ENCODE results near the gene BCORL1.

Gene BCORL1

DNA sequence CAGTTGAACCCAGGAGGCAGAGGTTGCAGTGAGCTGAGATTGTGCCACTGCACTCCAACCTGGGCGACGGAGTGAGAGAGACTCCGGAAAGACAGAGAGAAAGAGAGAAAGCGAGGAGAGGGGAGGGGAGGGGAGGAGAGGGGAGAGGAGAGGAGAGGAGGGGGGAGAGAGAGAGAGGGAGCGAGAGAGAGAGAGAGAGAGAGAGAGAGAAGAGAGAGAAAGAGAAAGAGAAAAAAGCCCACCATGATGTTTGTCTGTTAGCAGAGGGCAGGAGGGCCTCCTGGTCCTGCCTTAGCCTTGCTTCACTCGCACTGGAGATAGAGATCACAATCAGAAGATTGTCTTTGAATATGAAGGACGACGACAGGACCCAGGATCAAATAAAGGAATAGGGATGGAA lies 18.7 kb upstream of the BCORL1 start:
- no peak for DNase-seq

DNA sequence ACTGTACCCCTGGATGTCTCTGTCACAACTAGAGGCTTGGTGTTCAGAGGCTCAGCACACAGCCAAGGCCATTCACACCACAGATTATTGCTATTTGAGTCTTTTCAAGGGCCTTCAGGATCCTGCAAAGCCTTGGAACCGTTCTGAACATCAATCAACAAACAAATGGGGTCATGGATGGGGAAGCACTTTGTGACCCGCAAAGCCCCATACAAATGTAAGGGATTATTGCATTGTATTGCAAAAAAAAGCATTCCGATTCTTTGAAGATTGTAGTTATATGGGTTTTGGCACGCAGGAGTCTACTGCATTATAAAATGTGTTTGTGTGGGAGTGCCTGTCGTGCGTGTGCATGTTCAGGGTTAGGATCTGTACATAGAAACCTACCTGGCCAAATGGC lies 17.3 kb upstream of the BCORL1 start:
- no peak for DNase-seq

DNA sequence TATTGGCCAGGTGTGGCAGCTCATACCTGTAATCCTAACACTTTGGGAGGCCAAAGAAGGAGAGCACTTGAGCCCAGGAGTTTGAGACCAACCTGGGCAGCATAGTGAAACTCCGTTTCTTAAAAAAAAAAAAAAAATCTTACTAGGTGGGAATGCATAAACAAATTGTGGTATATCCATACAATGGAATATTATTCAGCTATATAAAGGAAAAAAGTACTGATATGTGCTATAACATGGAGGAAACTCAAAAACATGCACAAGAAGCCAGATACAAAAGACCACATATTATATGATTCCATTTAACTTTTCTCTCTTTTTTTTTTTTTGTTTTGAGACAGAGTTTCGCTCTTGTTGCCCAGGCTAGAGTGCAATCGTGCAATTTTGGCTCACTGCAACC lies 13.5 kb upstream of the BCORL1 start:
- DNase-seq: no peak

- DNase-seq: no peak
These were observed 6.0 kb upstream of the BCORL1 start for GRCh38 chrX:129976441-129976840.

DNA sequence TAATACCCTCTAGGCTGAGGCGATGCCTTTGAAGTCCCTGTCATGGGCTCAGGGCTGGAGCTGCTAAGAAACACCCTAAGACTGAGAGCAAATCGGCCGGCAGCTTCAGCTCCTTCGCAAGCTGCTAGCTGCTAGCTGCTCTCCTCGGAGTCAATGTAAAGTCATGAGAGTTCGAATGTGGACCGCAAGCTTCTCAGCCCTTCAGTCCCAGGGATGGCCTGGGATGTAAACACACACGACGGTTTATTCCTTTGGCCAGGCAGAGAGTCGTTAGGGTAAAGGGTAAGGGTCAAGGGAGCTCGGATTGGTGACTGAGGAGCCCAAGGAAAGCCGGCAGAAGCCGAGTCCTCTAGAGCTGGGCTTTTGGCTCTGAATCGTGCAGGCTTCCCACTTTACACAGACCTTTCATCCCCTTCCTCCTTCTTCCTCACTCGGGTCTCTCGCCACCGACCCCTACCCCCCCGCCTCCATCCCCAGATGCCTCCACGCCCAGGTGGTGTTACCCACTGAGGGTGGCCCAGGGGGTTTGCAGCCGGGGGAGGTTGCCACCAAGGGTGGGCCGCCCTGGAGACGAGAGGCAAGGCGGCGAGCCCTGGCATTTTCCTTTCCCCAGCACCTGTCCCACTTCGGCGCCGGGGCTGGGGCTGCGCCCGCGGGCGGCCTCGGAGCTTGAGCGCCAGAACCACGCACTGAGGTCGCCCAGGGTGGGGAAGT lies 3.1 kb upstream of the BCORL1 start:
- no peak for DNase-seq

DNA sequence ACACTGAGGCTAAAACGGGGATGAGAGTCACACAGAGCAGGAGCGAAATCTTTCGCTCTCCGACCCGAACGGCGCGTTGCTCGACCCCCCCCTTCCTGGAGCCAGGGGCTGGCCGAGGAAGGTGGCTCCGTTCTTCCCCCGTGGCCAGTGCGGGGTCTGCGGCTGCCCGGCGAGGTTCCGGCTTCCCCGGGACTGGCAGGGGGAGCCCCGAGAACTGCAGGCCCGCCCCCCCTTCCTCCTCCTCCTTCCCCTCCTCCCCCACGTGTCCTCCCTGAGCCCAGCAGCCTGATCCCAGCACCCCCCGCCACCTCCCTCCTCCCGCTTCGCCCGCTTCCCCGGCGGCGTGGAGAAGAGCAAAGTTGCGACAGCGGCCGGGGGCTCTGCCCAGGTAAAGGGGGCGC lies 2.4 kb upstream of the BCORL1 start:
- DNase-seq: no peak

- DNase-seq: no peak
These were observed 1.8 kb upstream of the BCORL1 start for GRCh38 chrX:129980540-129981199.

DNA sequence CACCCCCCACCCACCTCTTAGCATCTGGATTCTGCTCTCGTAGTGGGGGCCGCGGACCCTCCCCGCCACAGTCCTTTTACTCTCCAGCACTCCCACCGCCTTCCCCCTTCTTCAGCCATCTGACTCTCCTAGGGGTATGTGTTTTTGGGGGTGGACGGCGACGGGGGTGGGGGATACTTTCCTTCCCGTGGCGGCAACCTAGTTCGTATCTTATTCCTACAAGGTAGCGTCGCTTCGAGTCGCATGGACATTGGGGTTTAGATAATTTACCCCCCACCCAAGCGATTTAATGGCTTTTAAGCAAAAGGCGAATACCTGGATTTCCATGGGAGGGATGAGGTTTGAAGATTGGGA lies 1.3 kb upstream of the BCORL1 start:
- DNase-seq: no peak

DNA sequence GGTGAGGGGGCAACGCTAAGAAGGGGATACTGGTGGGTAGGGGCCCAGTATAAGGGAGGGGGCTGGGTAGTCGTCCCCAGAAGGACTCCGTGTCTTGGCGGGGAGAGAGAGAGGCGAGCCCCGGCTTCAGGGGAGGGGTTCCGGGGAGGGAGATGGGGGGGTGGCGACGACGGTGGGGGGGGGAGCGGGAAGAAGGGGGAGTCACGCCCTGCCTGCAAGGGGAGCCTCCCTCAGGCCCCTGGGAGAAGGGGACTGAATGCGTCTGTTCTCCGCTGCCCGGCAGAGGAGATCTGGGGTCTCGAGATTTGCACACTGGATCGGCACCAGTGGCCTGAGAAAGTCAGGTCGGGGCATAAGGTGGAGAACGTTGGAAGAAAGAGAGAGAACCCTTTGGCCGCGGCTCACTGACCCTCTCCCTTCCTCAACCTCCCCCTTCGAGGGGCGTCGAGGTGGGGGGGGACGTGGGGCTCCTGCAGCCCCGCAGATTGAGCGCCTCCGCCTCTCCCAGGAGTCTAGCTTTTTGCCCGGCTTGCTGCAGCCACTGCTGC lies 609 bp upstream of the BCORL1 start:
- DNase-seq: no peak

GRCh38 chrX:129983575-129984110 lies 1.2 kb downstream of the BCORL1 start:
- no peak for DNase-seq

GRCh38 chrX:129984111-129984958 lies 1.9 kb downstream of the BCORL1 start:
- no peak for DNase-seq

DNA sequence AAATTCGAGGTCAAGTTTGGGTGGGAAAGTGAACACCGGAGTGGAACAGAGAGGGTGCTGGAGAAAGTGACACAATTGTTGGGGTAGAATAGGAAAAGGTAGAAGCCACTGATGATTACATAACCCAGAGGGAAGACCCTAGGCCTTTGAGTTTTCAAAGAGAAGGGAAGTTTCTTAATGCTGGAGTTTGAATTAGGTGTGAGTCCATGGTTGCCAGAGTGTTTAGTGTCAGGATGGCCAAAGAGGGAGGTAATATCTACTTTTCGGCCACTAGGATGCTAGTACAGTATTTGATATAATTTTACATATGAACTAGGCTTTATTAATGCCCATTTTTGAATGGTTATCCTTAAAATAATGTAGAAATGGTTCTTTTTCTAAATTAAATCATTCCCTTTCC lies 5.4 kb downstream of the BCORL1 start:
- no peak for DNase-seq

DNA sequence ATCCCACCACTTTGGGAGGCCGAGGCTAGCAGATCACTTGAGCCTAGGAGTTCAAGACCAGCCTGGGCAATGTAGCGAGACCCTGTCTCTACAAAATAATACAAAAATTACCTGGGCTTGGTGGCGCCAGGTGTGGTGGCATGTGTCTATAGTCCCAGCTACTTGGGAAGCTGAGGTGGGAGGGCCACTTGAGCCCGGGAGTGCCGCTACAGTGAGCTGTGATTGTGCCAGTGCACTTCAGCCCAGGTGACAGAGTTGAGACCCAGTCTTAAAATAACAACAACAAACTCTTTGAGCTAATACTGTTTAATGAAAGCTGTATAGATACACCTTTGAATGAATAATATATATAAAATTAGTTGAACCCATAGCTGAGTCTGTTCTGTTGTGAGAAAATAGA lies 9.7 kb downstream of the BCORL1 start:
- no peak for DNase-seq

GRCh38 chrX:129996120-129996519 lies 13.7 kb downstream of the BCORL1 start:
- no peak for DNase-seq

DNA sequence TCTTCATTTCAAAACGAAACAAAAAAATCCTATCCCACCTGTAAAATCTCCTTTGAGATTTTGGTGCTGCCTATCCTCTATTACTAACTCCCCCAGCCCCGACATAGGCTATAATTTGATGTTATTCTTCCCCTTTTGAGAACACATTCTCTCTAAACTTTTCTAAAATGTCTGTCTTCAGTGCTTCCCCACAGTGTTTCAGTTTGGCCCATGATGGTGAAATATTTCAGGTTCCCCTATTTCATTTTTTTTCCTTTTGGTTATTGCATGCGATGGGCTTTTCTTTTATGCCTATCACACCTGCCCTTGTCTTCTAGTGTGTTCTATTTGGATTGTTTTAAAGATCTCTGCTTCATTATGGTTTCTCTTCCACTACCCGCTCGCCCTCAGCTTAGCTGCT lies 14.7 kb downstream of the BCORL1 start:
- DNase-seq: no peak

DNA sequence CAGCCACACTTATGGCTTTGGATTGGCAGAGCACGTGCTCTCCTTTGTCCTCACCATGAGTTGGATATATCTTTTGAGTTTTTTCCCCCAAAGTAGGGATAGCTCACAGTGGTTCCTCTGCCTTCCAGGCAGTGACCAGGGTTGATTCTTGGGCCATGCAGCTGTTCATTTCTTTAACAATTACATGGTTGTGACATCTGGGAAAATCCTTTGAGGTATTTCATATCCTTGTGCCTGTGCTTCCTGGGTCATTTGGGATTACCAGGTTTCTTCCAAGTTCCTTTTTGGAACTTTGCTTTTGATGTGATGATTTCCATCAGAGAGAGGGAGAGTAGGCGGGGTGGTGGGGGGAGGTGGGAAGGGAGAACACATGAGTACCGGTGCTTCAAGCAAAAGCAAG lies 15.6 kb downstream of the BCORL1 start:
- DNase-seq: no peak

DNA sequence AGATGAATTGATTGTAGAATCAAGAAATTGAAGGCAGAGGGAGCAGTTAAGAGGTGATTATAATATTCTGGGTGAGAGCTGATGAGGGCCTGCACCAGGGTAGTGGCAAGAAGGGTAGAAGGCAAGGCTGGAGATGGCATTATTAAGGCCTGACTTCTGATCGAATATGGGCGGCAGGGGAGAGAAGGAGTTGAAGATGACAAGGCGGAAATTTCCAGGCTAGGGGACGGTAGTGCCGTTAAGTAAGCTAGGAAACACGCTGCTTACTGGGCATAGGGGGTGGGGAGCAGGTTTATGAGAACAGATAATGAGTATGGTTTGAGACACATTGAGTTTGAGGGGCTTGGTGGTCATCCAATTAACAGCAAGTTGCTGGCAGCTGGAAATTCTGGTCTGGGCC lies 19.5 kb downstream of the BCORL1 start:
- no peak for DNase-seq

DNA sequence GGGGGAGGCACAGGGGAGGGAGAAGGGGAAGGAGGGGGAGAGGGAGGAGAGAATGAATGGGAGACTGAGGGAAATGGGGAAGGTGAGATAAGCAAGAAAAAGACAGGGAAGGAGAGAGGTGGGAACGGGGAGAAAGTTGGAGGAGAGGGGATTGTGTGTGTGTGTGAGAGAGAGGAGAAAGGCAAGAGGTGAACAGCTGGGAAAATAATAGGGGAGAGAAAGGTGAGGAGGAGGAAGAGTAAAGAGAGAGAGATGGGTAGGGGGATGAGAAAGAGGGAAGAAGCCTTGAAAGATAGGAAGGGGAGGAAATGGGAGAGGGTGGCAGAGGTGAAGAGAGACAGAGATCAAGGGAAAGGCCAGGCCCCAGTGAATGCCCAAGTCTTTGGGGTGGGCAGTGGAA lies 20.1 kb downstream of the BCORL1 start:
- no peak for DNase-seq

- no peak for DNase-seq
These were observed 22.8 kb downstream of the BCORL1 start for GRCh38 chrX:130005089-130005807.

- no peak for DNase-seq
These were observed 27.3 kb downstream of the BCORL1 start for GRCh38 chrX:130009658-130010223.

DNA sequence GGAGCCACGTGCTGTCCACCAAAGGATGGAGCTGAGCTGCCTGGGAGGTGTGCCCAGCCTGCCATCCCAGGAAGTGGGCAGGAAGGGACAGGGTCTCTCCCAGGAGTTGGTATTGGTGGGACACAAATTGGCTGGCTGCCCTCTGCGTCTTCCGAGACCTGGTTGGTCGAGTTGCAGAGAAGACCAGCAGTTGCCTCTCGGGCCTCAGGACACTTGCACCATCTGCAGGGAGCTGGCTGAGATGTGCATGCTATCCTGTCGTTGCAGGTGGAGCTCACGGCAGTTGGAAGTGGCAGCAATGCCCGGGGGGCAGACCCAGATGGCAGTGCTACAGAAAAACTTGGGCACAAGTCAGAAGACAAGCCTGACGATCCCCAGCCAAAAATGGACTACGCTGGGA lies 30.2 kb downstream of the BCORL1 start:
- no peak for DNase-seq

DNA sequence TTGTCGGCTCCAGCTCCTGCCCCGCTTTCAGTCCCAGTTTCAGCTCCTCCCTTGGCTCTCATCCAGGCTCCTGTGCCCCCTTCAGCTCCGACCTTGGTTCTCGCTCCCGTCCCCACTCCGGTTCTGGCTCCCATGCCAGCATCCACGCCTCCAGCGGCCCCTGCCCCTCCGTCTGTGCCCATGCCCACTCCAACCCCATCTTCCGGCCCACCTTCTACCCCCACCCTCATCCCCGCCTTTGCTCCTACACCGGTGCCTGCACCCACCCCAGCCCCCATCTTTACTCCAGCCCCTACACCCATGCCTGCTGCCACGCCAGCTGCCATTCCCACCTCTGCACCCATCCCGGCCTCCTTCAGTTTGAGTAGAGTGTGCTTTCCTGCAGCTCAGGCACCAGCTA lies 31.2 kb downstream of the BCORL1 start:
- DNase-seq: no peak

DNA sequence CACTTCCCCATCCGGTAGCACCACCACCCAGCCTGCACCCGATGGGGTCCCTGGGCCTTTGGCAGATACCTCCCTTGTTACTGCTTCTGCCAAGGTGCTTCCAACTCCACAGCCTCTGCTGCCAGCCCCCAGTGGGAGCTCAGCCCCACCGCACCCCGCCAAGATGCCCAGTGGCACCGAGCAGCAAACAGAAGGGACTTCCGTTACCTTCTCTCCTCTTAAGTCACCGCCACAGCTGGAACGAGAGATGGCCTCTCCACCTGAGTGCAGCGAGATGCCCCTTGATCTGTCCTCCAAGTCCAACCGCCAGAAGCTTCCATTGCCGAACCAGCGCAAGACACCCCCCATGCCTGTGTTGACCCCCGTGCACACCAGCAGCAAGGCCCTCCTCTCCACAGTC lies 31.9 kb downstream of the BCORL1 start:
- no peak for DNase-seq

All from NCI-H526 treated with DMSO at 0.1 percent for 48 hours (cell line).